ENCODE data around the gene P2RY2. TPM values are rescaled to one million over a fixed set of nuclear protein-coding genes. Genes with fewer than 3 reads are reported as not detected.
"Not testable (repeated sequence)": the region's sequence is repeated elsewhere in the genome, so short reads cannot be mapped to it uniquely, and the experiment has no call there.

The P2RY2 gene
- total and polyA plus RNA-seq, 9 of the 15 experiments (the other 6 are each of a cell fraction or from before 2014, with no cell fraction given): not detected

GRCh38 chr11:73271478-73271865 lies 53.4 kb downstream of the P2RY2 start:
- H3K79me2 ChIP-seq (ENCODE audit: control insufficient read depth, insufficient read depth, low read length); H3K36me3 ChIP-seq (ENCODE audit: control insufficient read depth, insufficient read depth, low read length); H3K4me3 ChIP-seq; ATAC-seq; H3K9me1 ChIP-seq (ENCODE audit: control insufficient read depth, insufficient read depth, low read length); DNase-seq (ENCODE audit: extremely low read depth in 1 of 4, low spot score in 3 of 4); CTCF ChIA-PET (ENCODE audit: low intra/inter-chr PET ratio); intact Hi-C loops (cut with micrococcal nuclease); H3K9ac ChIP-seq (ENCODE audit: insufficient read depth in 1 of 2, low read depth in 2 of 2, low read length in 2 of 2); FAIRE-seq; BruUV-seq (replicated peaks); H3K4me2 ChIP-seq (ENCODE audit: insufficient read depth, low read length); in situ Hi-C loops (cut with MboI); H3K27ac ChIP-seq (ENCODE audit: extremely low read depth, low read depth, low read length); H3K9me3 ChIP-seq (replicated peaks; ENCODE audit: control insufficient read depth, insufficient read depth, low read depth, low read length); H4K20me1 ChIP-seq (replicated peaks; ENCODE audit: control insufficient read depth, insufficient read depth, low read length); TF ChIP-seq NR2C1 (IDR thresholded peaks at IDR 0.05): not testable (repeated sequence)
- 0 out of 2 replicates have a peak overlapping the region, but pooled peaks have one; percentile 22 for H2AFZ ChIP-seq (ENCODE audit: low read depth, low read length)
- 8% methylated on average over 10 of the region's 10 CpGs for WGBS (ENCODE audit: insufficient coverage, low coverage, missing lambda C conversion rate)
- TF ChIP-seq NR2C1 (tag; IDR thresholded peaks at IDR 0.05): 0 out of 2 replicates have a peak, but pooled peaks have one; percentile 17
- H3K27me3 ChIP-seq (ENCODE audit: control insufficient read depth in 2 of 2, insufficient read depth in 2 of 2, low read length in 2 of 2): peaks cover 37 to 82% of the 10 kb centered on the region in 2 experiments
- POLR2A ChIA-PET: interaction anchor here (0.7 to 1.4 kb wide), 2 partner anchors 9 to 33 kb away, joined by 3 to 4 read pairs; no protein-coding TSS in a partner anchor
- peaks cover 0 to 14% of the 10 kb centered on the region in 2 experiments; a peak in 3 of 5 replicates for H3K4me1 ChIP-seq (replicated peaks in 1 of 2; ENCODE audit: control insufficient read depth in 2 of 2, insufficient read depth in 2 of 2, low read length in 2 of 2)

GRCh38 chr11:73271936-73272679 lies 54.0 kb downstream of the P2RY2 start, which contains the start of gene P2RY6:
P2RY6 (plus strand) TSS chr11:73272338; CDS start chr11:73296519, 24,181 bp downstream.
- no peak within 1 kb of the TSS; the same call in 2 of the 3 replicates for H3K27ac ChIP-seq (ENCODE audit: extremely low read depth, low read depth, low read length)
- ATAC-seq (peak; percentile 31; the same call in 1 of the 3 replicates), DNase-seq (ENCODE audit: extremely low read depth in 1 of 4, low spot score in 3 of 4) (peak in 2 of 4 experiments; percentile 33), FAIRE-seq (no peak)
- BruUV-seq (replicated peaks): no TSS peak
- H4K20me1 ChIP-seq (replicated peaks; ENCODE audit: control insufficient read depth, insufficient read depth, low read length): no peaks in the 10 kb centered on the region
- POLR2A ChIA-PET: interaction anchor here (0.8 to 1.4 kb wide), 3 partner anchors 10 to 20 kb away, joined by 3 to 4 read pairs (median 4); no protein-coding TSS in a partner anchor
- H3K9ac ChIP-seq (ENCODE audit: insufficient read depth in 1 of 2, low read depth in 2 of 2, low read length in 2 of 2): peak within 1 kb of the TSS in 1 of 2 experiments; percentile 4; a peak in 1 of 4 replicates
- no peaks in the 10 kb centered on the region for H3K9me3 ChIP-seq (replicated peaks; ENCODE audit: control insufficient read depth, insufficient read depth, low read depth, low read length)
- intact Hi-C loops (cut with micrococcal nuclease): no loop called here
- no peak within 1 kb of the TSS for H3K4me3 ChIP-seq
- H2AFZ ChIP-seq (ENCODE audit: low read depth, low read length): 0 out of 2 replicates have a peak within 1 kb of the TSS, but pooled peaks have one; percentile 22
- CTCF ChIA-PET (ENCODE audit: low intra/inter-chr PET ratio): no interaction called here
- no peak within 1 kb of the TSS; the same call in none of the 2 replicates for H3K4me2 ChIP-seq (ENCODE audit: insufficient read depth, low read length)
- peaks cover 40 to 79% of the 10 kb centered on the region in 2 experiments for H3K27me3 ChIP-seq (ENCODE audit: control insufficient read depth in 2 of 2, insufficient read depth in 2 of 2, low read length in 2 of 2)
- TF ChIP-seq NFE2 (IDR thresholded peaks at IDR 0.05; ENCODE audit: low read depth): peak; percentile 70
- TF ChIP-seq C11orf30 (IDR thresholded peaks at IDR 0.05; ENCODE audit: low read depth): peak; percentile 83; the same call in 1 of the 2 replicates
- peak; percentile 79 for TF ChIP-seq MAFG (tag; conservative IDR thresholded peaks at IDR 0.05)
- TF ChIP-seq JUND (IDR thresholded peaks at IDR 0.05; ENCODE audit: borderline replicate concordance, low read depth, low read length): peak; percentile 41
- no peak for TF ChIP-seq JUND (tag; IDR thresholded peaks at IDR 0.05; ENCODE audit: borderline replicate concordance, low read depth, low read length)
- no peak for TF ChIP-seq ARID3B (CRISPR knock-in tag; IDR thresholded peaks at IDR 0.05; ENCODE audit: borderline replicate concordance)
- no peak for TF ChIP-seq KLF16 (IDR thresholded peaks at IDR 0.05)
- peak; percentile 83 for TF ChIP-seq ZNF316 (IDR thresholded peaks at IDR 0.05)
- TF ChIP-seq MAFF (IDR thresholded peaks at IDR 0.05; ENCODE audit: low read length): peak; percentile 57; the same call in 1 of the 2 replicates
- TF ChIP-seq MAFK (IDR thresholded peaks at IDR 0.05; ENCODE audit: low read length): peak; percentile 62
- TF ChIP-seq ATF3 (IDR thresholded peaks at IDR 0.05): 0 out of 2 replicates have a peak, but pooled peaks have one; percentile 25
- TF ChIP-seq ATF3 (CRISPR knock-in tag; conservative IDR thresholded peaks at IDR 0.05): no peak
- no peaks in the 10 kb centered on the region for H3K36me3 ChIP-seq (ENCODE audit: control insufficient read depth, insufficient read depth, low read length)
- peaks cover 0 to 14% of the 10 kb centered on the region in 2 experiments; a peak in 3 of 5 replicates for H3K4me1 ChIP-seq (replicated peaks in 1 of 2; ENCODE audit: control insufficient read depth in 2 of 2, insufficient read depth in 2 of 2, low read length in 2 of 2)
- 14% methylated on average over 17 of the region's 17 CpGs for WGBS (ENCODE audit: insufficient coverage, low coverage, missing lambda C conversion rate)
- H3K9me1 ChIP-seq (ENCODE audit: control insufficient read depth, insufficient read depth, low read length): no peaks in the 10 kb centered on the region
- no peaks in the 10 kb centered on the region for H3K79me2 ChIP-seq (ENCODE audit: control insufficient read depth, insufficient read depth, low read length)
- in situ Hi-C loops (cut with MboI): no loop called here

Data from K562 (cell line).